H1 (cell line): ENCODE measurements around the gene GZF1. TPM values are rescaled to one million over a fixed set of nuclear protein-coding genes. Genes with fewer than 3 reads are reported as not detected.

Experiments used
- CTCF ChIA-PET: fragments of 300-600 bp; sonication (Branson Sonifier 250); formaldehyde crosslinking; loops from one replicate; lab custom pipeline; 2021; ENCODE audit not compliant: partially characterized antibody; lab: Charles Lee
- POLR2A ChIA-PET: fragments of 300-600 bp; sonication (Branson Sonifier 250); formaldehyde crosslinking; loops from one replicate; lab custom pipeline; 2021; ENCODE audit warnings: inconsistent platforms; ENCODE audit not compliant: partially characterized antibody; lab: Charles Lee
- DNase-seq, 2 experiments: peaks; one replicate each; pipeline versions ENCODE4 v3.0.0 to v3.0.0-alpha.2; 2010 to 2022; ENCODE audit warnings: low spot score in 2 of 2, low read depth in 1 of 2, mixed read lengths in 1 of 2
- FAIRE-seq: peaks from 2 replicates; lab custom pipeline; 2011; peaks lifted over from hg19 to GRCh38; lab: Jason Lieb, UNC
- H2AFZ ChIP-seq: 2 replicates; pipeline ENCODE4 v1.8.1; 2012; ENCODE audit warnings: low read length, inconsistent platforms
- H2AK5ac ChIP-seq: 2 replicates; pipeline ENCODE4 v1.6.1; 2013; ENCODE audit warnings: low read depth, low read length
- H2BK120ac ChIP-seq: replicated peaks from 2 replicates; pipeline ENCODE3; 2013; ENCODE audit warnings: low read depth, low read length, inconsistent platforms
- H2BK12ac ChIP-seq: 2 replicates; pipeline ENCODE4 v1.6.1; 2013; ENCODE audit warnings: low read depth, low read length
- H2BK15ac ChIP-seq: 2 replicates; pipeline ENCODE4 v1.6.1; 2013; ENCODE audit warnings: low read length
- H2BK20ac ChIP-seq: 2 replicates; pipeline ENCODE4 v1.6.1; 2013; ENCODE audit warnings: low read length
- H2BK5ac ChIP-seq: 2 replicates; pipeline ENCODE4 v1.6.1; 2013; ENCODE audit warnings: low read depth, low read length
- H3K14ac ChIP-seq: 2 replicates; pipeline ENCODE4 v1.6.1; 2013; ENCODE audit warnings: inconsistent platforms; ENCODE audit not compliant: insufficient read length
- H3K18ac ChIP-seq: 2 replicates; pipeline ENCODE4 v1.6.1; 2013; ENCODE audit warnings: low read length; ENCODE audit errors: extremely low read depth
- H3K23ac ChIP-seq: 2 replicates; pipeline ENCODE4 v1.6.1; 2013; ENCODE audit warnings: inconsistent platforms; ENCODE audit not compliant: insufficient read length
- H3K23me2 ChIP-seq: 2 replicates; pipeline ENCODE4 v1.6.1; 2013; ENCODE audit warnings: low read depth, low read length
- H3K27ac ChIP-seq: 2 replicates; pipeline ENCODE4 v1.6.1; 2011; ENCODE audit warnings: low read depth, low read length, inconsistent platforms
- H3K27me3 ChIP-seq, 4 experiments: replicated peaks in 1 of 4; 1 replicate in 1 of 4; 2 replicates in 3 of 4; pipeline versions ENCODE4 v1.6.1 to v1.8.1; 2011 to 2013; ENCODE audit warnings: low read length in 3 of 4, mild to moderate bottlenecking in 3 of 4, inconsistent platforms in 2 of 4, mixed read lengths in 2 of 4, moderate library complexity in 1 of 4; ENCODE audit not compliant: control insufficient read depth in 3 of 4, insufficient read depth in 3 of 4; ENCODE audit errors: extremely low read depth in 1 of 4
- H3K36me3 ChIP-seq, 4 experiments: 2 replicates each; pipeline versions ENCODE4 v1.6.1 to v1.8.1; 2011 to 2013; ENCODE audit warnings: mild to moderate bottlenecking in 4 of 4, low read length in 3 of 4, moderate library complexity in 2 of 4, control low read depth in 1 of 4, inconsistent platforms in 1 of 4; ENCODE audit not compliant: insufficient read depth in 4 of 4, control insufficient read depth in 2 of 4
- H3K4ac ChIP-seq: replicated peaks from 2 replicates; pipeline ENCODE3; 2013; ENCODE audit warnings: low read length, low read depth, mixed read lengths, inconsistent platforms; ENCODE audit not compliant: insufficient read length
- H3K4me1 ChIP-seq, 4 experiments: replicated peaks in 1 of 4; 1 replicate in 1 of 4; 2 replicates in 3 of 4; pipeline versions ENCODE4 v1.6.1 to v1.8.1; 2011 to 2013; ENCODE audit warnings: low read length in 3 of 4, inconsistent platforms in 2 of 4, mixed read lengths in 1 of 4; ENCODE audit not compliant: insufficient read depth in 4 of 4, control insufficient read depth in 3 of 4
- H3K4me2 ChIP-seq, 2 experiments: 2 replicates each; pipeline versions ENCODE4 v1.6.1 to v1.8.1; 2011 to 2013; ENCODE audit warnings: low read depth in 2 of 2, low read length in 2 of 2, control low read depth in 1 of 2, inconsistent platforms in 1 of 2, mild to moderate bottlenecking in 1 of 2; ENCODE audit not compliant: insufficient read depth in 1 of 2
- H3K4me3 ChIP-seq, 4 experiments: fragments of 200-600, 300-600 bp in 1 of 4; sonication (generic), shearing (Covaris generic), sonication (Bioruptor Twin) in 1 of 4; 2 replicates each; pipeline versions ENCODE4 v1.5.1 to v1.8.1; 2011 to 2016; ENCODE audit warnings: low read length in 4 of 4, low read depth in 3 of 4, control low read depth in 2 of 4, inconsistent platforms in 2 of 4, mild to moderate bottlenecking in 2 of 4, mixed read lengths in 1 of 4, moderate library complexity in 1 of 4; ENCODE audit not compliant: insufficient read depth in 2 of 4; ENCODE audit errors: extremely low read depth in 1 of 4
- H3K56ac ChIP-seq: replicated peaks from 2 replicates; pipeline ENCODE3; 2013; ENCODE audit warnings: low read depth, mild to moderate bottlenecking, mixed read lengths, low read length, inconsistent platforms; ENCODE audit not compliant: insufficient read length
- H3K79me1 ChIP-seq: 2 replicates; pipeline ENCODE4 v1.6.1; 2013; ENCODE audit warnings: low read depth, low read length, control low read depth
- H3K79me2 ChIP-seq, 2 experiments: 2 replicates each; pipeline versions ENCODE4 v1.6.1 to v1.8.1; 2012 to 2013; ENCODE audit warnings: low read length in 2 of 2, mild to moderate bottlenecking in 2 of 2, inconsistent platforms in 1 of 2; ENCODE audit not compliant: insufficient read depth in 2 of 2, control insufficient read depth in 1 of 2
- H3K9ac ChIP-seq, 4 experiments: replicated peaks in 1 of 4; 1 replicate in 1 of 4; 2 replicates in 3 of 4; pipeline versions ENCODE4 v1.6.1 to v1.8.1; 2011 to 2013; ENCODE audit warnings: low read depth in 3 of 4, low read length in 3 of 4, control low read depth in 2 of 4, mild to moderate bottlenecking in 2 of 4, moderate library complexity in 2 of 4, inconsistent platforms in 1 of 4; ENCODE audit errors: extremely low read depth in 1 of 4
- H3K9me3 ChIP-seq, 2 experiments: 2 replicates each; pipeline versions ENCODE4 v1.6.1 to v1.8.1; 2012 to 2013; ENCODE audit warnings: mild to moderate bottlenecking in 2 of 2, moderate library complexity in 2 of 2, control low read depth in 1 of 2, inconsistent platforms in 1 of 2, low read depth in 1 of 2, low read length in 1 of 2, mixed read lengths in 1 of 2; ENCODE audit not compliant: insufficient read depth in 2 of 2
- H4K20me1 ChIP-seq, 2 experiments: replicated peaks in 1 of 2; 2 replicates each; pipeline versions ENCODE3 to v1.8.1; 2011 to 2013; ENCODE audit warnings: inconsistent platforms in 2 of 2, low read length in 2 of 2, mild to moderate bottlenecking in 1 of 2; ENCODE audit not compliant: insufficient read depth in 2 of 2, control insufficient read depth in 1 of 2
- H4K5ac ChIP-seq: 2 replicates; pipeline ENCODE4 v1.6.1; 2013; ENCODE audit warnings: low read length, low read depth, mixed read lengths, inconsistent platforms; ENCODE audit not compliant: insufficient read length
- H4K8ac ChIP-seq: 2 replicates; pipeline ENCODE4 v1.8.0; 2013; ENCODE audit warnings: mild to moderate bottlenecking, moderate library complexity, low read length, inconsistent platforms; ENCODE audit not compliant: insufficient read depth; ENCODE audit errors: extremely low read depth
- H4K91ac ChIP-seq: replicated peaks from 2 replicates; pipeline ENCODE3; 2013; ENCODE audit warnings: low read length, mixed read lengths, inconsistent platforms; ENCODE audit not compliant: insufficient read length
- CBX8 ChIP-seq: fragments of 300-800, 300-1000 bp; sonication (generic); IDR thresholded peaks from 2 replicates; pipeline ENCODE4 v1.7.1; 2016; ENCODE audit warnings: low read depth, low read length, borderline replicate concordance
- NANOG ChIP-seq: IDR thresholded peaks from 2 replicates; pipeline ENCODE4 v1.6.1; 2011; ENCODE audit warnings: low read length, low read depth, mild to moderate bottlenecking, inconsistent platforms; ENCODE audit not compliant: insufficient read depth, poor library complexity, severe bottlenecking
- RAD21 ChIP-seq, 2 experiments: IDR thresholded peaks in 1 of 2; conservative IDR thresholded peaks in 1 of 2; 2 replicates each; pipeline ENCODE4 v1.6.1; 2011; ENCODE audit warnings: low read depth in 2 of 2, low read length in 2 of 2, improper control_type of control experiment in 1 of 2, inconsistent platforms in 1 of 2, mild to moderate bottlenecking in 1 of 2, moderate library complexity in 1 of 2
- SIRT6 ChIP-seq: IDR thresholded peaks from one replicate; pipeline ENCODE4 v1.7.1; 2012; ENCODE audit warnings: low read length, inconsistent platforms
- SUZ12 ChIP-seq: fragments of 200-600 bp; sonication (generic); IDR thresholded peaks from 2 replicates; pipeline ENCODE4 v1.6.1; 2012; ENCODE audit warnings: mild to moderate bottlenecking, inconsistent platforms, low read length, moderate library complexity, mixed read lengths
- TBP ChIP-seq: IDR thresholded peaks from 2 replicates; pipeline ENCODE4 v1.6.1; 2011; ENCODE audit warnings: low read depth, low read length, improper control_type of control experiment
- USF2 ChIP-seq: IDR thresholded peaks from 2 replicates; pipeline ENCODE4 v1.6.1; 2011; ENCODE audit warnings: low read length, improper control_type of control experiment
- WGBS, 2 experiments: shearing (Covaris generic) in 1 of 2; methylation state at CpG; one replicate each; pipeline versions ENCODE4 v1.1.6 to v1.1.7; 2013 to 2015; ENCODE audit warnings: low lambda C conversion rate in 2 of 2, mixed read lengths in 2 of 2, inconsistent platforms in 1 of 2, low coverage in 1 of 2, missing lambda C conversion rate in 1 of 2; ENCODE audit not compliant: insufficient replicate concordance in 2 of 2, insufficient coverage in 1 of 2, insufficient read length in 1 of 2; ENCODE audit errors: extremely low coverage in 1 of 2, missing lambda C conversion rate in 1 of 2; 5-methylcytosine and 5-hydroxymethylcytosine counted together
- polyA plus RNA-seq, 7 experiments: library from polyadenylated mRNA; depleted of rRNA in 3 of 7; stranded (reverse) in 5 of 7; unstranded in 2 of 7; fragments of >200 nt in 5 of 7; fragments of 200-250 nt in 2 of 7; gene quantifications; 1 replicate in 5 of 7; 2 replicates in 1 of 7; 4 replicates in 1 of 7; pipeline versions ENCODE4 v1.2.1 to v1.2.3, GENCODE V29; 2011 to 2013; ENCODE audit warnings: missing spikeins in 2 of 7, mixed read lengths in 2 of 7
- total RNA-seq: library from RNA; stranded (reverse); fragmentation: NEBNext Ultra II Directional; extraction: Animal tissue kit (Norgen Biotek cat#: 25700); gene quantifications from 2 replicates; pipeline ENCODE4 v1.2.1, GENCODE V29; 2021

GZF1 gene
- total and polyA plus RNA-seq, 2 of the 8 experiments (the other 6 are each of a cell fraction or from before 2014, with no cell fraction given), result 8.2 to 11.9 TPM

GRCh38 chr20:23406880-23407279 lies 44.9 kb downstream of the GZF1 start:
- no peak overlapping the region for H4K91ac ChIP-seq
- no peak overlapping the region for H2BK15ac ChIP-seq
- H3K56ac ChIP-seq, result no peak overlapping the region
- no peak overlapping the region for H3K18ac ChIP-seq
- no peak overlapping the region for H2BK12ac ChIP-seq
- no peak overlapping the region for H3K14ac ChIP-seq
- no peak overlapping the region for H3K9ac ChIP-seq
- H3K4me2 ChIP-seq, result no peak overlapping the region
- WGBS, 2 experiments, result 90% methylated on average over 1 of the region's 1 CpG; no CpG with 5 or more reads in 1 of the 2 experiments
- peaks cover 3 to 16% of the 10 kb centered on the region in 2 experiments for H4K20me1 ChIP-seq
- no peak overlapping the region for H2AFZ ChIP-seq
- no peak overlapping the region for H3K23ac ChIP-seq
- FAIRE-seq, result no peak
- no peaks in the 10 kb centered on the region for H3K27me3 ChIP-seq
- no peak overlapping the region for H3K27ac ChIP-seq
- peaks cover 0 to 5% (median 0%) of the 10 kb centered on the region in 4 experiments; a peak in 1 of 8 replicates for H3K36me3 ChIP-seq
- no peak for TF ChIP-seq SIRT6
- TF ChIP-seq NANOG, result no peak
- no peak for TF ChIP-seq TBP
- no peak for TF ChIP-seq USF2
- TF ChIP-seq CBX8, result no peak
- TF ChIP-seq RAD21 (IDR thresholded peaks at IDR 0.05 in 1 of 2, conservative IDR thresholded peaks at IDR 0.05 in 1 of 2; ENCODE audit: low read depth in 2 of 2, low read length in 2 of 2), result no peak
- no peak for TF ChIP-seq SUZ12
- H3K79me1 ChIP-seq, result peaks cover 7% of the 10 kb centered on the region
- DNase-seq, result no peak
- CTCF ChIA-PET, result interaction anchor here (0.6 to 1.3 kb wide), 2 partner anchors 10 to 35 kb away, joined by 3 read pairs; no protein-coding TSS in a partner anchor
- no peak overlapping the region for H2BK20ac ChIP-seq
- H2BK5ac ChIP-seq, result no peak overlapping the region
- no peak overlapping the region for H3K4ac ChIP-seq
- no peak overlapping the region for H2AK5ac ChIP-seq
- peaks cover 8 to 89% of the 10 kb centered on the region in 2 experiments for H3K79me2 ChIP-seq
- H4K5ac ChIP-seq, result no peak overlapping the region
- H3K4me3 ChIP-seq, result no peak overlapping the region
- no peaks in the 10 kb centered on the region for H3K9me3 ChIP-seq
- no peaks in the 10 kb centered on the region for H3K23me2 ChIP-seq
- H2BK120ac ChIP-seq, result no peak overlapping the region
- H4K8ac ChIP-seq, result no peak overlapping the region
- POLR2A ChIA-PET, result interaction anchor here (1.2 kb wide), 1 partner anchor 15 kb away, joined by 3 read pairs; no protein-coding TSS in a partner anchor
- peaks cover 0 to 5% (median 2%) of the 10 kb centered on the region in 4 experiments; a peak in 3 of 7 replicates for H3K4me1 ChIP-seq
